NK-92 (cell line): Measurements from ENCODE around the gene DBNDD1.
"Not testable (repeated sequence)": the region's sequence is repeated elsewhere in the genome, so short reads cannot be mapped to it uniquely, and the experiment has no call there.

ENCODE experiments used
- DNase-seq: peaks from one replicate; lab custom pipeline; 2025; ENCODE audit not compliant: unreplicated experiment; lab: John Stamatoyannopoulos, UW

Gene DBNDD1

DNA sequence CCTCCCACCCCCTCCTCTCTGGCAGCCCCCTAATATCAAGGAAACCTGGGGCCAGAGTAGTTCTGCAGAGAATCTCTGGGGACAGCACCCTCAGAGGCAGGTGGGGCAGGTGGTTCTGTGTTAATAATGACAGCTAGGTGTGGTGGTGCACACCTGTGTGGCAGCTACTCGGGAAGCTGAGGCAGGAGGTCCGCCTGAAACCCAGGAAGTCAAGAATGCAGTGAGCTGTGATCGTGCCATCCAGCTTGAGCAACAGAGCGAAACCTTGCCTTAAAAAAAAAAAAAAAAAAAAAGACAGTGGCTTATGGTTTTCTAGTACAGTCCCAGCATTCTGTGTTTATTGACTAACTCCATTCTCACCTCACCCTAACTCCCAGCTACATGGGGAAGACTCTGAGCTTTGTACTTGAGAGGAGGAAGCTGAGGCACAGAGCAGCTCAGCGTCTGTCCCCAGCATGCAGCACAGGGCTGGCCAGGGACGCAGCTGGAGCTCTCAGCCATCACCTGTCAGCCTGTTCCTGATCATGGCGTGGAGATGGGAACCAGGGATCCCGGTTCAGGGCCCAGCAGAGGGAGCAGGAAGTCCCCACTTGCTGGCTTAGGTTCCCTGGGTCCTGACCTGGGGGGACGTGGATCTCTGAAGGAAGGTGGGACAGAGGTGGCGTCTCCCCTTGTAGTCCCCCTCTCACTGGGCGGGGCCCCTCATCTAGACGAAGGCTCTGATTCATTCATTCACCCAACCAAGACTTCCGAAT, 6.1 kb downstream of the DBNDD1 start:
- no peak for DNase-seq

DNA sequence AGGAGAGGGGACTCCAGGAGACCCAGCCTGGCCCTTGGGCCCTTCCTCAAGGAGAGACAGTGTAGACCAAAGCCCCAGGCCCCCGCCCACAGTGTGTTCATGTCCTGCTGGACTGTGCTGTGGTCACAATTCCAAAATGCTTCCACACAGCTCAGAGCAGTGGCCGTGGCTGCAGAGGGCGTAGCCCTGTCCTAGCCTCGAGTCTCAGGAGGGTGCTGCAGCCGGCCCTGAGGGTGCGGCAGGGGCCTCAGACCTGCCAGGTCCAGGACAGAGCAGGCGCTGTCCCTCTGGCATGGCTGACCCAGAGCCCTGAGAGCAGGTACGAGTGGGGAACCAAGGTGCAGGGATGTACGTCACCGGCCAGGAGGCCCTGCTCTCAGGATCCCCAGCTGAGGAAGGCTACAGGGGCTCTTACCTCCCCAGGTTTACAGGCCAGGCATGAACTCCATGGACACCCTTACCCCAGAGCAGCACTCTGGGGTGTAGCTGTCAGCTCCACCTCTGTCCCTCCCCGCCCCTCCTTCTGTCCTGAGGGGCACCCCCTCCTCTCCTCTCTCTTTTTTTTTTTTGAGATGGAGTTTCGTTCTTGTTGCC, 7.3 kb downstream of the DBNDD1 start:
- DNase-seq, result no peak

DNA sequence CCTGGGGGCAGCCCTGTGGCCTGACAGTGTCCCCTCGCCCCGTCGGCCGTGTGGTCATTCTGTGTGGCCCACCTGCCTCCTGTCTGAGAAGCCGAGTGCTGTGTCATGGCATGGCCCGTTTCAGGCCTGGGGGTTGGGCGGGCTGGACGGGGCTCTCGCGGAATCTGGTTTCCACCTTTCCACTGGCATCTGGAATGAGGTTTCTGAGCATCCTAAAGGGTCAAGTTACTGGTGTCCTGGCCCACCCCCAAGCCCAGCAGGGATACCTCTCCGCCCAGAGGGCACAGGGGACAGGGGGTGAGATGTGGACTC, 7.8 kb downstream of the DBNDD1 start:
- no peak for DNase-seq

DNA sequence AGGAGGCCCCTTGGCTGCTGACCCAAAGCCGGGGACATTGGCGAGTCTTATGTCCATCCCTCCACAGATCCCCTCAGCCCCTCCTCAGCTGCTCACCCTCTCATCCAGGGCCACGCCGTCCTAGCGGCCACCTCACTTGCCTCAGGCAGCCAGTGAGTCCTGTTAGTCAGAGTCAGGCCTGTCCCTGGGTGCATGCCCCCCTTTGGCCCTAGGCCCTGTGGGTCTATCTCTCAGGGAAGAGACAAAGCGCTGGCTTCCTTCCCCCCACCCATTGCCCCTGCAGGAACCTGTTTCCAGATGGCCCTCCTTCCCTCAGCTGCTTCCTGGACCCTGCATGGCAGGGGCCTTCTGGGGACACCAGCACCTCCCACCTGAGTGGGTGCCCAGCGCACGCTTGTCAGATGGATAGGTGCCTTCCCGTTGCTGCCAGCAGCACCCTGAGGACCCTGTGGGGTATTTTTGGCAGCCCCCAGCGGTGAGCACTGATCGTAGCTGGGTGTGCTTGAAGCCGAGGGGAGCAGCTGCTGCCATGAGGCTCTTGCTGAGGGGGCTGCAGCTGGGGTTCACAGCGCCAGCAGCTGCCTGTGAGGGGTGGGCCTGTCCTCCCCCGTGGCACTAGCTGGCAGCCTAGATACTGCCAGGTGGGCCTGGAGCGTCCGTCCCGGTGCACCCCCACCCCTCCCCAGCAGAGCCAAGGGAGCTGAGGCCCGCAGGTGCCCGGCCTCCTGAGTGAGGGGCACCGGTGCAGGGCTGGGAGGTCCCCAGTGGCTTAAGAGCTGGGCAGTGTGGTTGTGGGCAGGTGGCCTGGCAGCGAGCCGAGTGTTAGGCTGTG, 8.4 kb downstream of the DBNDD1 start:
- no peak for DNase-seq

- DNase-seq, result no peak
Measured at GRCh38 chr16:90009172-90009899, 9.9 kb downstream of the DBNDD1 start.

DNA sequence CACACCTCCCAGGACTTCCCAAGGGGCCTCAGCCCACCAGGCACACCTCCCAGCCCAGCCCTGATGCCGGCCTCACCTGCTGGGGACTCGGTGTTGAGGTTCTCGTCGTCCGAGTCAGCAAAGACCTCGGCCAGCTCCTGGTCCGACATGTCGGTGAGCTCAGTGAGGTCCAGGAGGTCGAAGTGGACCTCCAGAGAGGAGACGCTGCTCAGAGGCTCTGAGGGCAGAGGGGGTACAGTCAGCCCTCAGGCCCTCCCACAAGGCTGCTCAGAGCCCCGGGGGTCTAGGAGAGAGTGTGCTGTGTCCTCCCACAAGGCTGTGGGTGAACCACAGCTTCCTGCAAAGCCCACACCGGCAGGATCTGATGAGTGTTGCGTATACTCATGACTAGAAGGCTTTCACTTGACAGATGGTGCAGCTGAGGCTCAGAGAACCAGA, 10.5 kb downstream of the DBNDD1 start:
- no peak for DNase-seq

GRCh38 chr16:90007635-90008234, 11.5 kb downstream of the DBNDD1 start:
- not testable (repeated sequence) for DNase-seq

- DNase-seq, result no peak
Measured at GRCh38 chr16:90007015-90007414, 12.2 kb downstream of the DBNDD1 start.

DNA sequence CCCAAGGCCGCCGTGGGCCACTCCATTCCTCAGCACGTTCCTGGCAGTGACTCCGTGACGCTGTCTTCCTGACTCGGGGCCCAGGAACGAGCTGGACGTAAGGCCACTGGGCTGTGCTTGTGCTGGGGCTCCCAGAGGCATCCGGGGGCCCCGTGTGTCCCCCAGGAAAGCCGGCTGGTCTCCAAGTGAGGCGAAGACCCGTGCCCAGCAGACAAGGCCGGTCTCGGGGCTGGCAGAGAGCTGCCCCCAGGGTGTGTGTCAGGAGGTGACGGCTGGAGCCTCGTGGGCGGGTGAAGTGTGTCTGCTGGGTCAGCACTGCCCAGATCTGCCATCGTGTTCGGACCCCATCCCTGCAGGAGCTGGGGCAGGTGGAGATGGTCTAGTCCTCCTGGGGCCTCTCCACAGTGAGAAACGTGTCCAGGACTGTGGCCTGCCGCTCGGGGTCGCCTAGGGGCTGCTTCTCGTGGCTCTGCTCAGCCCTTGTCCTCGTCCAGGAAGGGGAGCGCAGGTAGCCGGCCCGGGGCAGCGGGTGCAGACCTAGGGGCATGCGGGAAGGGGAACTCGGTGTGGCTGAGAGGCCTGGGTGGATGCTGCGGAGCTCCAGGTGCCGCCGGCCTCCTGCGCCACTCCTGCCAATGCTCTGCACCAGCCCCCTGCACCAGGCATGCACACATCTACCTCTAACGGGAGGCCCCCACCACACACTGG, 13.1 kb downstream of the DBNDD1 start:
- DNase-seq, result no peak

DNA sequence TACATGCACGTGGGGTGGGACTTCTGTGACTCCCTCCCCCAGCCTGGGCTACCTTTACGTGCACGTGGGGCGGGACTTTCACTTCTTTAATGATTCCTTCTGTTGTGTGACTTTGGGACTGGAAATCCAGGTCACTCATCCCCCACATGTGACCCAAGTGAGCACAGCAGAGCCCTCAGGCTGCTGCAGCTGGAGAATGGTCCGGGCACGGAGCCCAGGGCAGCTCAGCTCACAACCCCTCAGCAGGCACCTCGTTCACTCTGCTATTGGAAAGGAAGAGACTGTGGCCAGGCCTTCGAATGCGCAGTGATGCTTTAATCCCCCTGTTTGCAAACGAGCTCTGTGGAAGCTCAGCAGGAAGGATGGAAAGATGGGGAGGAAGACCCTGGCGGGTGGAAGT, 14.7 kb downstream of the DBNDD1 start:
- no peak for DNase-seq

DNA sequence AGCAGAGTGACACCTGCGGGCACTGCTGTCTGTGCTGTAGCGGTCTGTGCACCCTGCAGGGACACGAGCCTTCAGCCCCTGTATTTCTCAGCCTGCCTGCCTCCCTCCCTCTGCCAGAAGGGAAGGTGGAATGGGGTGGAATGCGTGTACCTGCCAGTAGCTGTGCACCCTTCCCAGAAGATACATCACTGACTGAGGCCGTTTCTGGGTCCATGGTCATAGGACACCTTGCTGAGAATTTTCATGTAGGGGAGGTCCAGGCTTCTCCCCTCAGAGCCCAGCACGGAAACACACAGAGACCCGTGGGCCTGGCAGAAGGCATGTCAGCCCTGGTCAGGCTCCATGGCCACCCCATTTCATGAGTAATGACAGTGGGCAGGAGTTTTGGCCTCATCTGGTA, 16.5 kb downstream of the DBNDD1 start:
- DNase-seq, result no peak

DNA sequence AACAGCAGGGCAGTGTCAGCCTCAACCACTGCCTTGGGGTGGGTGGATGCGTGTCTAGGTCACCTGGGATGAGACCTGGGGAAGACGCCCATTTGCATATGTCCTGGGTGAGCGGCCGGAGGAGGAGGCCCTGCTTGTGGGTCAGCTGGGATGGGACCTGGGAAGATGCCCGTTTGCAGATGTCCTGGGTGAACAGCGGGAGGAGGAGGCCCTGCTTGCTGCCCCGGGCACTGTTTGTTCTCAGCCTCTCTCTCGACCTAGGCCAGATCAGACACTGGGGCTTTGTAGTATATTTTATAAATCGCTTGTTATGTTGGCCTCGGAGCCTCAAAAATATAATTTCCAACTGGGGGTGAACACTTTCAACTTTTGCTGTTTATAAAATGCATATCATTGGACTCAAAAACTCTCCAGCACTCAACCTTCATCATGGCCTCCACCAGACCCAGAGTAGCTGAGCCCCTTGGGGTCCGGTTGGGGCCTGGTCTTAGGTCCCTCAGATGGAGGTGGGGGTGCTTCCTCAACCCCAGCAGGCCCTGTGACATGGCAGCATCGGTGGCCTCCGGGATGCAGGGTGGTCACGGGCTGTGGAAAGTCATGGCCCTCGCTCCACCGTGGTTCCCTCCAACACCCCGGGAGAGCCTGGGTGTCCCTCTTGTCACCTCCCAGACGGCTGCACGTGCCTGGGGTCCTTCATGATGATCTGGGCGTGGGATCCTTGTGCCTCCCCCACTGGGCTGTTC, 17.3 kb downstream of the DBNDD1 start:
- no peak for DNase-seq

DNA sequence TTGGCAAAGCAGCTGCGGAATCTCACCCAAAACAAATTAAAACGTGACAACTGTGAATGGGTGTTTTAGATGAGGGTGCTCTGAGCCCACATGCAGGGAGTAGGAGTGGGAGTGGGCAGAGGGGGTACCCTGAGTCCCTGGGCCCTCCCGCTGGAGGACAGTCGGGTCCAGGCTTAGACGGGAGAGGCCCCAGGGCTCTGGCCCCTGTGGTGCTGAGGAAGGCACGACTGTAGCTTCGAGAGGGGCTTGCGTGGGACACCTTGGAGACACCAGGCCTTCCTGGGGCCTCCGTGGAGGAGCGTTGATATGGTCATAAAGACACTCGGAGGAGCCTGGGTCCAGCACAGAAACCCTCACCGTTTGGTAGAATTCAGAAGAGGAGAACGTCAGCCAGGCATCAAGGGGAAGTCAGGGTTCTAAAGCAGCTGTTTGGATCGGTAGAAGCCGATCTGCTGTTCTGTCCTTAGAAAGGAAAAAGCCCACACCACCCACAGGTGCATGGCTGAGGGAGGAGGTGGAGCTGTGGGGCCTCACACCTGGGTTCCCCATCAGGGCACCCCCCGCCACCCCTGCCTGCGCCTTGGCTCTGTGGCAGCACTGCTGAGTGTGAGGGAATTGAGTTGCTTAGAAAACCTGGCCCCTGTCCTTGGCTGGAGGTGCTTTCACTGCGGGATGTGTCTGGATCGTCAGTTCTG, 18.4 kb downstream of the DBNDD1 start:
- no peak for DNase-seq

DNA sequence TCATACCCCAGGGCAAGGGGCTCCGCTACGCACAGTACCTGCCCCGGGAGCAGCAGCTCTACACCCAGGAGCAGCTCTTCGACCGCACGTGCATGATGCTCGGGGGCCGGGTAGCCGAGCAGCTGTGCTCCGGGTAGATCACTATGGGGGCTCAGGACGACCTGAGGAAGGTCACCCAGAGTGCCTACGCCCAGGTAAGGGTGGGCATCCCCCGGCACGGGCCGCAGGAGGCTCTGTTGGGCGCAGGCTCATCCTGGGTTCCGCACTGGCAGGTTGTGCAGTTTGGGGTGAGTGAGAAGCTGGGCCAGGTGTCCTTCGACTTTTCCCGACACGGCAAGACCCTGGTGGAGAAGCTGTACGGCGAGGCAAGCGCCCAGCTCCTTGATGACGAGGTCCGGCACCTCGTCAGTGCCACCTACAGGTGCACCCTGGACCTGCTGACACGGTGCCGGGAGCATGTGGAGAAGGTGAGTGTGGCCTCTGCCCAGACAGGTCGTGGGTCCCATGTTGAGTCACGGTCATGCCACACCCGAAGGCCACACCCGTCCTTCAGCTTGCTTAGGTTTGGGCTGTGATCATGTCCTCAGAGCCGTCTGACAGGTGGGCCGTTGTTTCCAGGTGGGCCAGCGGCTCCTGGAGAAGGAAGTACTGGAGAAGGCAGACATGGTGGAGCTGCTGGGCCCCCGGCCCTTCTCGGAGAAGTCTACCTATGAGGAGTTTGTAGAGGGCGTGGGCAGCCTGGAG, 19.3 kb downstream of the DBNDD1 start:
- DNase-seq, result no peak

- DNase-seq, result no peak
Measured at GRCh38 chr16:89996178-89996489, 23.1 kb downstream of the DBNDD1 start.

DNA sequence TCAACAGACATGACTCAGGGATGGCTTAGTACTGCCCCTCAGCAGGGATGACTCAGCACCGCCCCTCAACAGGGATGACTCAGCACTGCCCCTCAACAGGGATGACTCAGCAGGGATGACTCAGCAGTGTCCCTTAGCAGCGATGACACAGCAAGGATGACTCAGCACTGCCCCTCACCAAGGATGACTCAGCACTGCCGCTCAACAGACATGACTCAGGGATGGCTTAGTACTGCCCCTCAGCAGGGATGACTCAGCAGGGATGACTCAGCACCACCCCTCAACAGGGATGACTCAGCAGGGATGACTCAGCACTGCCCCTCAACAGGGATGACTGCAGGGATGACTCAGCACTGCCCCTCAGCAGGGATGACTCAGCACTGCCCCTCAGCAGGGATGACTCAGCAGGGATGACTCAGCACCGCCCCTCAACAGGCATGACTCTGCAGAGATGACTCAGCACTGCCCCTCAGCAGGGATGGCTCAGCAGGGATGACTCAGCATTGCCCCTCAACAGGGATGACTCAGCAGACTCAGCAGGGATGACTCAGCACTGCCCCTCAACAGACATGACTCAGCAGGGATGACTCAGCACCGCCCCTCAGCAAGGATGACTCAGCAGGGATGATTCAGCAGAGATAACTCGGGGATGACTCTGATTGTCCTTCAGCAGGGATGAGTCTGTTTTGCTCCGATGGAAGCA, 23.6 kb downstream of the DBNDD1 start:
- DNase-seq, result not testable (repeated sequence)

DNA sequence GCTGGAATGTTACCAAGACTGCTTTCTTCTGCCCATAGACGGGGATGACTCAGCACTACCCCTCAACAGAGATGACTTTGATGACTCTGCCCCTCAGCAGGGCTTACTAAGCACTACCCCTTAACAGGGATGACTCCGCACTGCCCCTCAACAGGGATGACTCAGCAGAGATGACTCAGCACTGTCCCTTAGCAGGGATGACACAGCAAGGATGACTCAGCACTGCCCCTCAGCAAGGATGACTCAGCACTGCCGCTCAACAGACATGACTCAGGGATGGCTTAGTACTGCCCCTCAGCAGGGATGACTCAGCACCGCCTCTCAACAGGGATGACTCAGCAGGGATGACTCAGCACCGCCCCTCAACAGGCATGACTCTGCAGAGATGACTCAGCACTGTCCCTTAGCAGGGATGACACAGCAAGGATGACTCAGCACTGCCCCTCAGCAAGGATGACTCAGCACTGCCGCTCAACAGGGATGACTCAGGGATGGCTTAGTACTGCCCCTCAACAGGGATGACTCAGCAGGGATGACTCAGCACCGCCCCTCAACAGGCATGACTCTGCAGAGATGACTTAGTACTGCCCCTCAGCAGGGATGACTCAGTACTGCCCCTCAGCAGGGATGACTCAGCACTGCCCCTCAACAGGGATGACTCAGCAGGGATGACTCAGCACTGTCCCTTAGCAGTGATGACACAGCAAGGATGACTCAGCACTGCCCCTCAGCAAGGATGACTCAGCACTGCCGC, 24.4 kb downstream of the DBNDD1 start:
- not testable (repeated sequence) for DNase-seq
